ENCODE data around the gene LILRB3.

DNA sequence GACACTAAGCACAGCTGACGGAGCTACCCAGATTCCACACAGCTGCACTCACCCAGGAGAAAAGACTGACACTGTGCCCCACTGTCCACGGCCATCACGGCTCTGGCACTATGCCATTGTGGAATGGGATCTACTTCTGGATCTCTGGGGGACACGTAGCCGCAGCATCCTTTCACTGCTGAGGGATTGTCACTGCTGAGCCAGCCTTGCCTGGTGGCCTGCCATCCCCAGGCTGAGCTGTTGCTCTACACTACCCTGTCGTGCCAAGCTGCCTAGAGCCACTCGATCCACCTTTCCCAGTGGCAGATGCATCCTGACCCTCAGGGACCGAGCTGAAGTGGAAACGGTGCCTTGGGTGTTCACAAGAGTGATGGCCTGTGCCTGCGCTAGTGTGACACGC, 39.3 kb upstream of the LILRB3 start:
- no peak for TF ChIP-seq POLR2A (IDR thresholded peaks at IDR 0.05)
- TF ChIP-seq, protein P1, sequence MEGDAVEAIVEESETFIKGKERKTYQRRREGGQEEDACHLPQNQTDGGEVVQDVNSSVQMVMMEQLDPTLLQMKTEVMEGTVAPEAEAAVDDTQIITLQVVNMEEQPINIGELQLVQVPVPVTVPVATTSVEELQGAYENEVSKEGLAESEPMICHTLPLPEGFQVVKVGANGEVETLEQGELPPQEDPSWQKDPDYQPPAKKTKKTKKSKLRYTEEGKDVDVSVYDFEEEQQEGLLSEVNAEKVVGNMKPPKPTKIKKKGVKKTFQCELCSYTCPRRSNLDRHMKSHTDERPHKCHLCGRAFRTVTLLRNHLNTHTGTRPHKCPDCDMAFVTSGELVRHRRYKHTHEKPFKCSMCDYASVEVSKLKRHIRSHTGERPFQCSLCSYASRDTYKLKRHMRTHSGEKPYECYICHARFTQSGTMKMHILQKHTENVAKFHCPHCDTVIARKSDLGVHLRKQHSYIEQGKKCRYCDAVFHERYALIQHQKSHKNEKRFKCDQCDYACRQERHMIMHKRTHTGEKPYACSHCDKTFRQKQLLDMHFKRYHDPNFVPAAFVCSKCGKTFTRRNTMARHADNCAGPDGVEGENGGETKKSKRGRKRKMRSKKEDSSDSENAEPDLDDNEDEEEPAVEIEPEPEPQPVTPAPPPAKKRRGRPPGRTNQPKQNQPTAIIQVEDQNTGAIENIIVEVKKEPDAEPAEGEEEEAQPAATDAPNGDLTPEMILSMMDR (IDR thresholded peaks at IDR 0.05) = no peak
- TF ChIP-seq POLR2AphosphoS5 (IDR thresholded peaks at IDR 0.05) = no peak

Data from sigmoid colon (tissue), 4 donors.